Ascending aorta (tissue), 2 donors: ENCODE measurements around the gene OSMR. TPM values are rescaled to one million over a fixed set of nuclear protein-coding genes. Genes with fewer than 3 reads are reported as not detected.

Experiments
- DNase-seq, 2 donors: peaks; one replicate each; pipeline ENCODE4 v3.0.0-alpha.2; 2019; ENCODE audit warnings: low spot score in 2 of 2
- H3K27ac ChIP-seq, 2 donors: fragments of 200-600 bp; sonication (generic); one replicate each; pipeline ENCODE4 v1.5.1; 2016 to 2017; ENCODE audit warnings: mild to moderate bottlenecking in 1 of 2
- H3K27me3 ChIP-seq: fragments of 200-600 bp; sonication (generic); one replicate; pipeline ENCODE4 v1.5.1; 2017
- H3K36me3 ChIP-seq, 2 donors: fragments of 200-600 bp; sonication (generic); one replicate each; pipeline ENCODE4 v1.5.1; 2016
- H3K4me1 ChIP-seq, 2 donors: fragments of 200-600 bp; sonication (generic); one replicate each; pipeline ENCODE4 v1.5.1; 2016 to 2017; ENCODE audit warnings: mild to moderate bottlenecking in 1 of 2
- H3K4me3 ChIP-seq, 2 donors: fragments of 200-600 bp; sonication (generic); one replicate each; pipeline ENCODE4 v1.5.1; 2016 to 2017; ENCODE audit warnings: mild to moderate bottlenecking in 1 of 2
- H3K9me3 ChIP-seq, 2 donors: fragments of 200-600 bp; sonication (generic); one replicate each; pipeline ENCODE4 v1.5.1; 2016
- CTCF ChIP-seq, 3 experiments: fragments of 200-600 bp in 2 of 3; fragments of 450-650 bp in 1 of 3; sonication (generic) in 2 of 3; IDR thresholded peaks; one replicate each; pipeline ENCODE4 v1.5.1; 2016 to 2019; ENCODE audit warnings: antibody characterized with exemption in 3 of 3, mild to moderate bottlenecking in 1 of 3, moderate library complexity in 1 of 3
- intact Hi-C: fragments of 100-400 bp; cut with DNase I; formaldehyde crosslinking; loops from one replicate; pipeline ENCODE4 v1.15.1; 2023
- total RNA-seq: library from RNA; depleted of rRNA; stranded (reverse); fragments of >200 nt; gene quantifications from one replicate; pipeline ENCODE4 v1.1.0, GENCODE V29; 2016

The OSMR gene
- total RNA-seq, 1 donor from 2014 or later, result 52.4 TPM

GRCh38 chr5:38953426-38954012 is 107.7 kb downstream of the OSMR start:
- no peak for DNase-seq
- H3K4me1 ChIP-seq, result no peaks in the 10 kb centered on the region
- H3K4me3 ChIP-seq, result no peak overlapping the region
- no peak for TF ChIP-seq CTCF (IDR thresholded peaks at IDR 0.05)
- H3K9me3 ChIP-seq, result no peaks in the 10 kb centered on the region
- intact Hi-C loops, result no loop called here
- no peaks in the 10 kb centered on the region for H3K27me3 ChIP-seq
- peaks cover 56 to 93% of the 10 kb centered on the region in 2 donors for H3K36me3 ChIP-seq
- H3K27ac ChIP-seq, result no peak overlapping the region

GRCh38 chr5:38961691-38962090 is 115.9 kb downstream of the OSMR start:
- no peaks in the 10 kb centered on the region for H3K27me3 ChIP-seq
- H3K9me3 ChIP-seq, result no peaks in the 10 kb centered on the region
- DNase-seq, result no peak
- intact Hi-C loops, result no loop called here
- no peak for TF ChIP-seq CTCF (IDR thresholded peaks at IDR 0.05)
- H3K4me1 ChIP-seq, result no peaks in the 10 kb centered on the region
- no peak overlapping the region for H3K27ac ChIP-seq
- peaks cover 56 to 70% of the 10 kb centered on the region in 2 donors for H3K36me3 ChIP-seq
- no peak overlapping the region for H3K4me3 ChIP-seq

- Histone ChIP-seq H3K27me3 (no peaks in the 10 kb centered on the region), H3K36me3 (peaks cover 16 to 23% of the 10 kb centered on the region in 2 donors), H3K27ac (no peak overlapping the region), H3K9me3 (no peaks in the 10 kb centered on the region), H3K4me1 (no peaks in the 10 kb centered on the region), H3K4me3 (no peak overlapping the region)
- TF ChIP-seq CTCF (IDR thresholded peaks at IDR 0.05), result no peak
- DNase-seq, result no peak
- intact Hi-C loops, result no loop called here
These were observed 122.9 kb downstream of the OSMR start for GRCh38 chr5:38968665-38969064.

- intact Hi-C loops, result no loop called here
- DNase-seq, result no peak
- peaks cover 2 to 10% of the 10 kb centered on the region in 2 donors for H3K36me3 ChIP-seq
- no peak overlapping the region for H3K27ac ChIP-seq
- no peak overlapping the region for H3K4me3 ChIP-seq
- no peaks in the 10 kb centered on the region for H3K4me1 ChIP-seq
- H3K27me3 ChIP-seq, result no peaks in the 10 kb centered on the region
- no peak for TF ChIP-seq CTCF (IDR thresholded peaks at IDR 0.05)
- H3K9me3 ChIP-seq, result no peaks in the 10 kb centered on the region
These were observed 132.2 kb downstream of the OSMR start for GRCh38 chr5:38978036-38978435.

GRCh38 chr5:38979535-38979934 is 133.7 kb downstream of the OSMR start:
- intact Hi-C loops, result no loop called here
- TF ChIP-seq CTCF (IDR thresholded peaks at IDR 0.05), result no peak
- Histone ChIP-seq H3K9me3 (no peaks in the 10 kb centered on the region), H3K36me3 (peaks cover 2 to 3% of the 10 kb centered on the region in 2 donors), H3K4me3 (no peak overlapping the region), H3K27me3 (no peaks in the 10 kb centered on the region), H3K4me1 (no peaks in the 10 kb centered on the region), H3K27ac (no peak overlapping the region)
- no peak for DNase-seq

Other genes with a start within 250 kb of the OSMR start
- 12.1 TPM for gene RICTOR, start 228.4 kb downstream of the OSMR start, total RNA-seq